Right ventricle myocardium superior (tissue), 1 donor: Measurements from ENCODE around the gene SCP2D1. TPM values are rescaled to one million over a fixed set of nuclear protein-coding genes. Genes with fewer than 3 reads are reported as not detected.
"Not testable (repeated sequence)": the region's sequence is repeated elsewhere in the genome, so short reads cannot be mapped to it uniquely, and the experiment has no call there.

Source experiments
- ATAC-seq: fragments of 200-7000 bp; cut with Tn5 transposase; one replicate; pipeline ENCODE4 v1.9.1; 2020; ENCODE audit warnings: mild to moderate bottlenecking; ENCODE audit not compliant: poor library complexity
- DNase-seq: peaks from one replicate; pipeline ENCODE4 v3.0.0-alpha.2; 2020
- intact Hi-C: fragments of 100-400 bp; cut with DNase I; formaldehyde crosslinking; loops from one replicate; pipeline ENCODE4 v1.11.2; 2022
- long read RNA-seq: library from polyadenylated mRNA; unstranded; transcript quantifications from one replicate; pipeline ENCODE4 v2.0.0, GENCODE V29; 2021
- total RNA-seq: library from RNA; stranded (reverse); fragmentation: NEBNext Ultra II Directional; extraction: Animal tissue kit (Norgen Biotek cat#: 25700); gene quantifications from one replicate; pipeline ENCODE4 v1.2.1, GENCODE V29; 2021
- donor health status: DM: no; HTN: yes; CAD: no; lungs with severe emphysema.

SCP2D1 gene
- total RNA-seq: not detected
- long read RNA-seq: 0 reads

- no peak for DNase-seq
- intact Hi-C loops: no loop called here
- ATAC-seq: no peak
Observed at GRCh38 chr20:18813483-18813882, at the start of gene SCP2D1. SCP2D1 (plus strand) TSS chr20:18813783; CDS start chr20:18813816, 33 bp downstream.

- no peak for DNase-seq
- no peak for ATAC-seq
- intact Hi-C loops: no loop called here
Observed at GRCh38 chr20:18767676-18768075, 45.9 kb upstream of the SCP2D1 start.

- no peak for DNase-seq
- intact Hi-C loops: no loop called here
- no peak for ATAC-seq
Observed at GRCh38 chr20:18773566-18773965, 40.0 kb upstream of the SCP2D1 start.

GRCh38 chr20:18774207-18774606 lies 39.4 kb upstream of the SCP2D1 start:
- DNase-seq (no peak), ATAC-seq (no peak)
- intact Hi-C loops: no loop called here

GRCh38 chr20:18775633-18776032 lies 38.0 kb upstream of the SCP2D1 start:
- intact Hi-C loops: no loop called here
- ATAC-seq: no peak
- no peak for DNase-seq

- no peak for ATAC-seq
- intact Hi-C loops: no loop called here
- no peak for DNase-seq
Observed at GRCh38 chr20:18778690-18779392, 34.7 kb upstream of the SCP2D1 start.

GRCh38 chr20:18780385-18781130 lies 33.0 kb upstream of the SCP2D1 start:
- intact Hi-C loops: no loop called here
- DNase-seq: no peak
- ATAC-seq: no peak

- ATAC-seq: no peak
- no peak for DNase-seq
- intact Hi-C loops: no loop called here
Observed at GRCh38 chr20:18781509-18781908, 32.1 kb upstream of the SCP2D1 start.

GRCh38 chr20:18783385-18783959 lies 30.1 kb upstream of the SCP2D1 start:
- intact Hi-C loops: no loop called here
- ATAC-seq: no peak
- DNase-seq: no peak

GRCh38 chr20:18787046-18787445 lies 26.5 kb upstream of the SCP2D1 start:
- intact Hi-C loops, ATAC-seq, DNase-seq: not testable (repeated sequence)

- no peak for DNase-seq
- no peak for ATAC-seq
- intact Hi-C loops: no loop called here
Observed at GRCh38 chr20:18788021-18788420, 25.6 kb upstream of the SCP2D1 start.

- DNase-seq (no peak), ATAC-seq (no peak)
- intact Hi-C loops: no loop called here
Observed at GRCh38 chr20:18790787-18791186, 22.8 kb upstream of the SCP2D1 start.

GRCh38 chr20:18793625-18794427 lies 19.8 kb upstream of the SCP2D1 start:
- intact Hi-C loops: no loop called here
- ATAC-seq: peak; percentile 100
- peak; percentile 92 for DNase-seq

- DNase-seq: no peak
- peak; percentile 23 for ATAC-seq
- intact Hi-C loops: no loop called here
Observed at GRCh38 chr20:18794428-18794787, 19.2 kb upstream of the SCP2D1 start.

- DNase-seq: no peak
- no peak for ATAC-seq
- intact Hi-C loops: no loop called here
Observed at GRCh38 chr20:18795366-18795765, 18.2 kb upstream of the SCP2D1 start.

GRCh38 chr20:18796282-18796833 lies 17.2 kb upstream of the SCP2D1 start:
- intact Hi-C loops: no loop called here
- DNase-seq: no peak
- ATAC-seq: no peak

GRCh38 chr20:18801516-18801915 lies 12.1 kb upstream of the SCP2D1 start:
- no peak for ATAC-seq
- DNase-seq: no peak
- intact Hi-C loops: no loop called here

GRCh38 chr20:18802012-18802634 lies 11.5 kb upstream of the SCP2D1 start:
- no peak for DNase-seq
- intact Hi-C loops: no loop called here
- no peak for ATAC-seq

GRCh38 chr20:18805881-18806280 lies 7.7 kb upstream of the SCP2D1 start:
- ATAC-seq (no peak), DNase-seq (no peak)
- intact Hi-C loops: no loop called here
